ENCODE data around the gene DNM2. TPM values are rescaled to one million over a fixed set of nuclear protein-coding genes. Genes with fewer than 3 reads are reported as not detected.

Gene DNM2
- total and polyA plus RNA-seq, 9 of the 15 experiments (the other 6 are each of a cell fraction or from before 2014, with no cell fraction given): 2.2 to 161 (median 72.6) TPM

GRCh38 chr19:10748927-10749434, 31.1 kb downstream of the DNM2 start (continued):
- TF ChIP-seq PBX2 (CRISPR knock-in tag; IDR thresholded peaks at IDR 0.05; ENCODE audit: low read depth): no peak
- TF ChIP-seq PBX2 (tag; conservative IDR thresholded peaks at IDR 0.05; ENCODE audit: low read depth): no peak
- TF ChIP-seq PRDM10 (IDR thresholded peaks at IDR 0.05; ENCODE audit: partially characterized antibody): no peak
- no peak for TF ChIP-seq ARID3B (CRISPR knock-in tag; IDR thresholded peaks at IDR 0.05; ENCODE audit: borderline replicate concordance)
- TF ChIP-seq POLR2AphosphoS5 (IDR thresholded peaks at IDR 0.05; ENCODE audit: control insufficient read depth, insufficient read depth, low read depth, low read length): no peak
- no peak for TF ChIP-seq E2F4 (CRISPR knock-in tag; IDR thresholded peaks at IDR 0.05; ENCODE audit: low read depth)
- TF ChIP-seq BACH1 (tag; IDR thresholded peaks at IDR 0.05): no peak
- TF ChIP-seq ZNF518B (CRISPR knock-in tag; IDR thresholded peaks at IDR 0.05): no peak
- TF ChIP-seq CREB3 (tag; conservative IDR thresholded peaks at IDR 0.05; ENCODE audit: low read depth): no peak
- no peak for TF ChIP-seq NRF1 (conservative IDR thresholded peaks at IDR 0.05 in 1 of 2, IDR thresholded peaks at IDR 0.05 in 1 of 2)
- no peak for TF ChIP-seq ZNF23 (CRISPR knock-in tag; IDR thresholded peaks at IDR 0.05)
- no peak for TF ChIP-seq ZNF696 (CRISPR knock-in tag; conservative IDR thresholded peaks at IDR 0.05)
